Measurements from ENCODE around the gene ESM1.
"Not testable (repeated sequence)": the region's sequence is repeated elsewhere in the genome, so short reads cannot be mapped to it uniquely, and the experiment has no call there.

ESM1 gene

GRCh38 chr5:54985301-54986268 lies at the start of gene ESM1:
Gene ESM1 (minus strand): TSS chr5:54985593. CDS start chr5:54985517, 76 bp downstream.
- DNase-seq, result peak; percentile 50

DNA sequence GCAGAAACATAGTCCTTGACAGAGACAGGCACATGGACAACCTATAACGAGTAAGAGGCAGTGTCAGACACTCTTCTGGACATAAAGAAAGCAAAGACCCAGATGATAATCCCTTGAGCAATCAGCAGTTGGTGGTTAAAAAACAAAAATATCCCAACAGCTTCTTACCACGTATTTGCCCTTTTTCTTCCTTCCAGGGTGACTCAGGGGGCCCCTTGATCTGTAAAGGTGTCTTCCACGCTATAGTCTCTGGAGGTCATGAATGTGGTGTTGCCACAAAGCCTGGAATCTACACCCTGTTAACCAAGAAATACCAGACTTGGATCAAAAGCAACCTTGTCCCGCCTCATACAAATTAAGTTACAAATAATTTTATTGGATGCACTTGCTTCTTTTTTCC lies 48.2 kb upstream of the ESM1 start:
- DNase-seq, result no peak

DNA sequence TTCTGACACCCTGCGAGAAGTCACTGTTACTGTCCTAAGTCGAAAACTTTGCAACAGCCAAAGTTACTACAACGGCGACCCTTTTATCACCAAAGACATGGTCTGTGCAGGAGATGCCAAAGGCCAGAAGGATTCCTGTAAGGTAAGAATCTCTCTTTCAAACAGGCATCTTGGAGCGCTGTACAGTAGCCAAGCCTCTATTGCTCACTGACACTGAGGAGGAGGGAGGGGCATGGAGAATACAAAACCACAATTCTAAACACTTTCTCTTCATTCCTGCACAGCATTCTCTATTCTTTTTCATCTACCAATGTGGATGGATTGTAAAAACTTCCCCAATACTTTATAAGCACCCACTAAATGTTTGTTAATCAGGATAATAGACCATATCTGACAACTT lies 46.1 kb upstream of the ESM1 start:
- DNase-seq, result no peak

DNA sequence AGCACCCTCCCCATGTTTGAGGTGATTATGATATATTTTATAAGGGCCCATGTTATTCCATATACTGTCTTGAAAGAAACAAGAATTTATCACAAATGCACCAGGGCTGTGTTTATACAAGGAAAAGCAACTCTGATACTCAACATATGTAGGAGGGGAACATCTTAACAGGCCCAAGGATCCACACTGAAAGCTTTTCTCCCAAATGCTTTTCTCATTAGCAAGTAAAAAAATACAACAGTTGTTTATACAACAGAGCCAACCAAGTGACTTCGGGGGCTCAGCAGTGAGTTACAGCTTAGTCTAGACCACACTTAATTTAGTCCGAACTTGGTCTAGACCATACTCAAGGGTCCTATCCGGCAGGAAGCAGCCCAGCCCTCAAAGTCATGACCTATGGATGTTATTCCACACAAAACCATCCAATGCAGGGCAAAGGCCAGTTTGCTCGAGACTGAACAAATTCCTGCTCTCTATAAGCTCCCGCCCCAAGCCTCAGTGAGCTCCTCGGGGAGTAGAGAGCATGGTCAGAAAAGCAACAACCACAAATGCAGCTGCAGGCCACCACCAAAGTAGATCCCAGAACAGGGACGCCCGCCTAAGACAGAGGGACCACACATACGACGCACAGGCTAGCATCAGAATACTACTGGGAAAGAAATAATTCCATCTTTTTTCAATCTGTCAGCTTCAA lies 45.4 kb upstream of the ESM1 start:
- no peak for DNase-seq

DNA sequence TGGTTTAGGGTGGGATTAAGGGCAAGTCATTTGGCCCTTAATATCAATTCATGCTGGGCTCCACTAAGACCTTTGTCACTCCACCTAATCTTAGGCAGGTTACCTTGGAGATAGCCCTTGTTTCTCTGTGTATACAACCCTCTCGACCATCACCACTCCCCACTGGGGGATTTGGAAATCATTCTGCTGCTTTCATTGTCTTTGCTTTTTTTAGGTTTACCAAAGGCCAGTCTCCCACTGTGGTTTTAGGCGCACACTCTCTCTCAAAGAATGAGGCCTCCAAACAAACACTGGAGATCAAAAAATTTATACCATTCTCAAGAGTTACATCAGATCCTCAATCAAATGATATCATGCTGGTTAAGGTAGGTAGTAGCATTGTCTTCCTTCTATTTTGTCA lies 44.8 kb upstream of the ESM1 start:
- no peak for DNase-seq

DNA sequence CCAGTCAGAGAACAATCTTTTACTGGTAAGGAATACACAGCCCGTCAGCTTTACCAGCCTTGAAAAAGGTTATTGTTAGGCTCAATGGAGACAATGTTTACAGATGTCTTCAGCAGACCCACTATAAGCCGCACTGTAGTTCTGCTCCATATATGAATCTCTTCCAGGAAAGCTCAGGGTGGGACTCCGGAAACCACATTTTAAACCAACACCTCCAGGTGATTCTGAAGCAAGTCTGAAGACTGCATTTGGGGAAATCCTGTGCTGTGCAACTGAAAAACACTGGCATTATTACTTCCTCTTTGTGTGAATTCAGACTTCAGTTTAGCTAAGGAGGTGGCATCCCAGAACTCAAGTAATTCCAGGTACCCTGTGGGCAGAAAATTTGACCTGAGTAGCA lies 42.2 kb upstream of the ESM1 start:
- no peak for DNase-seq

DNA sequence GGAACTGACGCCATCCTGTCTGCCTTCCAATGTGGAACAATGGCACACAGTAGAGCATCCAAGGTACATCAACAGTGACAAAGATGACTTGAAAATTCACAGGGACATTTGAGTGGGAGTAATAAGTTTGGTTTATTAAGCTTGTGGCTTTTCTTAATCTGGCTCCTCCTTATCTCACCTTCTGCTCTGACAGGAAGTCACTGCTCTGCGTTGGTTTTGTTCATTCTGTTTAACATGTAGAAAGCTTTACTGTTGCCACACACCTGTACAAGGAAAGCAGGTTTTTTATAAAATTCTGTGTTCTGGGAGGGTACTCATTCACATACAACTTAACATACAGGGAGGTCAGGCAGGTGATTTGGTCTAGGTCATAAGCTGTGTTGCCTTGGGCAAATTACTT lies 37.1 kb upstream of the ESM1 start:
- no peak for DNase-seq

- DNase-seq, result no peak
Measured at GRCh38 chr5:55021821-55022220, 36.4 kb upstream of the ESM1 start.

GRCh38 chr5:55021410-55021809 lies 36.0 kb upstream of the ESM1 start:
- DNase-seq, result peak; percentile 55

DNA sequence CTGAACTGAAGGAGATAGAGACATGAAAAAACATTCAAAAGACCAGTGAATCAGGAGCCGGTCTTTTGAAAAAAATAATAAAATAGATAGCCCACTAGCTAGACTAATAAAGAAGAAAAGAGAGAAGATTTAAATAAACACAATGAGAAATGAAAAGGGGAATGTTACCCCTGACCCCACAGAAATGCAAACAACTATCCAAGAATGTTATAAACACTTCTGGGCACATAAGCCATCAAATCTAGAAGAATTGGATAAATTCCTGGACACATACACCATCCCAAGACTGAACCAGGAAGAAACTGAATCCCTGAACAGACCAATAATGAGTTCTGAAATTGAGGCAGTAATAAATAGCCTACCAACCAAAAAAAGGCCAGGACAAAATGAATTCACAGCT lies 24.8 kb upstream of the ESM1 start:
- not testable (repeated sequence) for DNase-seq

DNA sequence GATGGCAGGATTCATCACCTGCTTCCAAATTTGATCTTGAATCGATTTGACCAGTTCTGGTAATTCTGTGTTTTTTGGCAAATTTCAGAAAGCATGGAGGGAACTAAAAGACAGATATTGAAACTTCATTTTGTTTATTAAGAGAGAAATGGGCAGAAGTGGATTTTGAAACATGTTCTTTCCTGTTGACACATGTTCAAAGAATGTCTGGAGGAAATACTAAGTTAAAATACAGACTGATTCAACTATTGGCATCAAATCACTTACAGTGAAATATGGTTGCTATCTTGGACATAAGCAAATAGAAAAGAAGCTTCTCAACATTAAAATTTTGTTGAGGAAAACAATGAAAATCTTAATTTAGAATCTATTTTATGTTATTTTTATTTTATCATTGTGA lies 19.3 kb upstream of the ESM1 start:
- no peak for DNase-seq

- DNase-seq, result no peak
Measured at GRCh38 chr5:55003432-55004065, 18.2 kb upstream of the ESM1 start.

GRCh38 chr5:55002166-55002565 lies 16.8 kb upstream of the ESM1 start:
- DNase-seq, result not testable (repeated sequence)

- DNase-seq, result no peak
Measured at GRCh38 chr5:54997081-54997480, 11.7 kb upstream of the ESM1 start.

- no peak for DNase-seq
Measured at GRCh38 chr5:54996466-54996865, 11.1 kb upstream of the ESM1 start.

DNA sequence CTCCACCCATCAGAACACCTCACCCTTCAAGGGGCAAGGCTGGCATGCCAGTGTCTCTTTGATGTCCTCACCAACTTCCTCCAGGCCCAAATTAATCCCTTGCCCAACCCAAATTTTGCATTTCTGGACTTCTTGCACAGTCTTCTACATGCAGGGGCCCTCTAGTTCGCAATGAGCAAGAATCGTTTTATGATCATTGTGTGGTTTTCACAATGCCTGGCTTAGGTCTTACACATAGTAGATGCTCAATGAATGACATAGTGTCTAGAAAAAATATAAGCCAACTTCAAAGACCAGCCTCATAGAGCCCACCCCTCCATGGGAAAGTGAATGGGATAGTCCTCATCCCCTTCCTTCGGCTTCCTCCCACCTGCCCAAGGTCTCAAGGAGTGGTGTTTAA lies 9.8 kb upstream of the ESM1 start:
- no peak for DNase-seq

GRCh38 chr5:54994628-54995027 lies 9.2 kb upstream of the ESM1 start:
- no peak for DNase-seq

DNA sequence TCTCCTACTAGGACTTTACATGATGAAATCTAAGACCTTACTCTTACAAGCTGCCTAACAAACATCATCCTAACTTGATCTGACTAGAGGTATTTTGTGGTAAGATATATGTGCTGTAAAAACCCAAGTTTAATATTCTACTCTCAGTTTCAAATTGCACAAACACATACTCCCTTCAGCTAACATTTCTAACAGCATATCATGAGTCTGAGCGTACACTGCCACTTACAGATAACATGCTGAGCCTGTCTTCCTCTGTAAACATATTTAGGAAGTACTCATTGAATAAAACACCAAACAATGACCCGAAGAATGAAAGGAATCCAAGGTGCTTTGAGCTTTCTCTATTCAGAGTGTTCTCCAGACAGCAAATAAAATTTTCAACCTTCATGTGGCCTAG lies 7.9 kb upstream of the ESM1 start:
- no peak for DNase-seq

GRCh38 chr5:54991416-54991815 lies 6.0 kb upstream of the ESM1 start:
- DNase-seq, result no peak

DNA sequence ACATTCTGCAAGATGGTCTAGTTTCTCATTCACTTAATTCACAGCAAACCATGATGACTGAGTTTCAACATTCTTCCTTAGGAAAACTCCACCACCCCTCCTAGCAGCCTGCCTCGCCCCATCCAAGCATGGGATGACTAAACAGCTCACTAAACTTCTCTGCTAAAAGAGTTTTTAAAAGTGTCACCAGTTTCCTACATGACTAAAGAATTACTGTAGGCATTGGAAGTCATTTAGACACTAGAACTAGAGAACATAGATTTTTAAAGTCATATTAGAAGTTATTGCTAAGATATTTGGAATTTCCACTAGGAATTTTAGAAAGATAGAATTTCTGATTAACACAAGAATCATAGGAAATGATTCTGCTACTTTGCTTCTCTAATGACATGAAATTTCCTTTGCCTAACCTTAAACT lies 5.5 kb upstream of the ESM1 start:
- no peak for DNase-seq

DNA sequence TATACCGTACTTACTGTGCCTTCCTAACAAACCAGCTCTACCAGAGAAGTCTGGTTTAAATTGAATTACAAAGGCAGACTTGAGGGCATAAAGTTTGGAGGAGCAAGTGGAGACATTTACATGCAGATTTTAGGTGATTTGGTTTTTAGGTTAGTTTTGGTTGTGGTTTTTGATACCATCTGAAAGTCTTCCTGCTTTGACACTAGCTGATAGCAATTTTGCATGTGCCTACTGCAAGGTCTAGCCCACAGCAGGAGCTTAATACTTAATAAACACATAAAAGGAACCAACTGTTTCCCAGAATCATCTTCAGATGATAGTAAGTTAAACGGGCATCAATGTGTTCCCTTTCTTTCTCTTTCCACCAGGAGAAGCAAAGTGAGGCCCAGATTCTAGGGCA lies 3.4 kb upstream of the ESM1 start:
- no peak for DNase-seq

DNA sequence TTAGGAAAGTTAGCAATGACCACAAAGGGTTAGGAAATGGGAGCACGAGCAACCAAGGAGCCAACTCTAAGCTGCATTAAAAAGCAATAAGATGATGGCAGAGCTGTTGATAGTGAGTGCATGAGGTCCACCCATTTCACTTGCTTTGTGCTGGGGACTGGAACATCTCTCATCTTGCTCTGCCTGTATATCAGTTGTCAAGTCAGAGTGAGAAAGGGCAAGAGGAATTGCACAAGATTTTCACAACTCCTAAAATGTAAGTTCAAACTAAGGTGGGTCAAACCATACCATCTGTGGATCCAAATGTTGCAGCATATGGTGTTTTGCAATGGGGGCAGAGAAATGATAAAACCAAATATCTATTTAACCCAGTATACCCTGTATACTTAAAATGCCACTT lies 2.8 kb upstream of the ESM1 start:
- no peak for DNase-seq

- DNase-seq, result no peak
Measured at GRCh38 chr5:54986269-54986654, 869 bp upstream of the ESM1 start.

- DNase-seq, result no peak
Measured at GRCh38 chr5:54981928-54982327, 3.5 kb downstream of the ESM1 start.
